ENCODE results near the gene B3GNT9.

B3GNT9 gene

GRCh38 chr16:67185651-67186134 lies 34.9 kb upstream of the B3GNT9 start:
- DNase-seq (ENCODE audit: low read depth in 3 of 3), result no peak

GRCh38 chr16:67184995-67185650 lies 34.3 kb upstream of the B3GNT9 start:
- DNase-seq (ENCODE audit: low read depth in 3 of 3), result peak; percentile 62 to 75 (median 64)

- DNase-seq (ENCODE audit: low read depth in 3 of 3), result peak in 1 of 3 experiments; percentile 27
These were observed 33.7 kb upstream of the B3GNT9 start for GRCh38 chr16:67184453-67184994.

GRCh38 chr16:67183627-67184452 lies 33.0 kb upstream of the B3GNT9 start, which contains the start of gene MATCAP1:
TSS of gene MATCAP1 (minus strand) at chr16:67183963. CDS start at chr16:67180610, 3,353 bp downstream.
- peak; percentile 83 to 90 (median 88) for DNase-seq (ENCODE audit: low read depth in 3 of 3)

GRCh38 chr16:67183284-67183626 lies 32.5 kb upstream of the B3GNT9 start:
- no peak for DNase-seq (ENCODE audit: low read depth in 3 of 3)

- no peak for DNase-seq (ENCODE audit: low read depth in 3 of 3)
These were observed 31.5 kb upstream of the B3GNT9 start for GRCh38 chr16:67182288-67182687.

GRCh38 chr16:67181346-67181745 lies 30.5 kb upstream of the B3GNT9 start:
- DNase-seq (ENCODE audit: low read depth in 3 of 3), result no peak

GRCh38 chr16:67180166-67180565 lies 29.4 kb upstream of the B3GNT9 start:
- no peak for DNase-seq (ENCODE audit: low read depth in 3 of 3)

- no peak for DNase-seq (ENCODE audit: low read depth in 3 of 3)
These were observed 28.8 kb upstream of the B3GNT9 start for GRCh38 chr16:67179421-67180080.

GRCh38 chr16:67177743-67178699 lies 27.2 kb upstream of the B3GNT9 start:
- DNase-seq (ENCODE audit: low read depth in 3 of 3), result no peak

- no peak for DNase-seq (ENCODE audit: low read depth in 3 of 3)
These were observed 25.9 kb upstream of the B3GNT9 start for GRCh38 chr16:67176662-67177061.

- DNase-seq (ENCODE audit: low read depth in 3 of 3), result no peak
These were observed 24.0 kb upstream of the B3GNT9 start for GRCh38 chr16:67174706-67175231.

GRCh38 chr16:67173808-67174705 lies 23.3 kb upstream of the B3GNT9 start:
- DNase-seq (ENCODE audit: low read depth in 3 of 3), result peak in 1 of 3 experiments; percentile 41

GRCh38 chr16:67173323-67173722 lies 22.5 kb upstream of the B3GNT9 start:
- no peak for DNase-seq (ENCODE audit: low read depth in 3 of 3)

- no peak for DNase-seq (ENCODE audit: low read depth in 3 of 3)
These were observed 20.3 kb upstream of the B3GNT9 start for GRCh38 chr16:67170949-67171649.

- no peak for DNase-seq (ENCODE audit: low read depth in 3 of 3)
These were observed 19.6 kb upstream of the B3GNT9 start, which contains the start of gene NOL3 for GRCh38 chr16:67170168-67170948. TSS of gene NOL3 (plus strand) at chr16:67170538.

- no peak for DNase-seq (ENCODE audit: low read depth in 3 of 3)
These were observed 18.9 kb upstream of the B3GNT9 start for GRCh38 chr16:67169642-67170167.

- no peak for DNase-seq (ENCODE audit: low read depth in 3 of 3)
These were observed 18.2 kb upstream of the B3GNT9 start for GRCh38 chr16:67169011-67169451.

All from stimulated activated CD4-positive, alpha-beta T cell treated with anti-CD3 and anti-CD28 coated beads, TNF-alpha, amount 100 ng/mL, for 4 hours (primary cell).